Measurements from ENCODE around the gene SYAP1.

DNA sequence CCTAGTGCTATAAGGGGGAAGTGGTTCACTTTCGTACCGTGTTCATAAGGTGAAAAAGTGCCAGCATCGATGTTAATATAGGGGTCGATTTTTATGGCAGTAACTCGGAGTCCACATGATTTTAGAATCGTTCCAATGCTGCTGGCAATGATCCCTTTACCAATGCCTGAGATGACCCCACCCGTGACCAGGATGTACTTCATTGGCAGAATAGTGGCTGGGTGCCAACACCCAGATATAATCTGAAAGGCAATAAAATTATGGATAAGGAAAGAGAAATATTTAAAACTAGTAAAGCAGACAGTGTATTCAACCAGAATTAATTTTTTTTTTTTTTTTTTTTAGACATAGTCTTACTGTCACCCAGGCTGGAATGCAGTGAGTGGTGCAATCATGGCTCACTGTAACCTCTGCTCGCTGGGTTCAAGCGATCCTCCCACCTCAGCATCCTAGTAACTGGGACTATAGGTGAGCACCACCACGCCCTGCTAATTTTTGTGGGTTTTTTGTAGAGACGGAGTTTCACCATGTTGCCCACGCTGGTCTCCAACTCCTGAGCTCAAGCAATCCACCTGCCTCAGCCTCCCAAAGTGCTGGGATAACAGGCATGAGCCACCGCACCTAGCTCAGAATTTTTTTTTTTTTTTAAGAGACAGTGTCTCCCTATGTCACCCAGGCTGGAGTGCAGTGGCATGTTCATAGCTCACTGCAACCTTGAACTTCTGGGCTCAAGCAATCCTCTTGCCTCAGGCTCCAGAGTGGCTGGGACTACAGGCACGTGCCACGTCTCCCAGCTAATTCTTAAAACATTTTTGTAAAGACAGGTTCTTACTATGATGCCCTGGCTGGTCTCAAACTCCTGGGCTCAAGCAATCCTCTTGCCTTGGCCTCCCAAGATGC, 16.5 kb upstream of the SYAP1 start:
- TF ChIP-seq, protein P1, sequence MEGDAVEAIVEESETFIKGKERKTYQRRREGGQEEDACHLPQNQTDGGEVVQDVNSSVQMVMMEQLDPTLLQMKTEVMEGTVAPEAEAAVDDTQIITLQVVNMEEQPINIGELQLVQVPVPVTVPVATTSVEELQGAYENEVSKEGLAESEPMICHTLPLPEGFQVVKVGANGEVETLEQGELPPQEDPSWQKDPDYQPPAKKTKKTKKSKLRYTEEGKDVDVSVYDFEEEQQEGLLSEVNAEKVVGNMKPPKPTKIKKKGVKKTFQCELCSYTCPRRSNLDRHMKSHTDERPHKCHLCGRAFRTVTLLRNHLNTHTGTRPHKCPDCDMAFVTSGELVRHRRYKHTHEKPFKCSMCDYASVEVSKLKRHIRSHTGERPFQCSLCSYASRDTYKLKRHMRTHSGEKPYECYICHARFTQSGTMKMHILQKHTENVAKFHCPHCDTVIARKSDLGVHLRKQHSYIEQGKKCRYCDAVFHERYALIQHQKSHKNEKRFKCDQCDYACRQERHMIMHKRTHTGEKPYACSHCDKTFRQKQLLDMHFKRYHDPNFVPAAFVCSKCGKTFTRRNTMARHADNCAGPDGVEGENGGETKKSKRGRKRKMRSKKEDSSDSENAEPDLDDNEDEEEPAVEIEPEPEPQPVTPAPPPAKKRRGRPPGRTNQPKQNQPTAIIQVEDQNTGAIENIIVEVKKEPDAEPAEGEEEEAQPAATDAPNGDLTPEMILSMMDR (IDR thresholded peaks at IDR 0.05) = no peak
- no peak for TF ChIP-seq POLR2AphosphoS5 (IDR thresholded peaks at IDR 0.05)
